ENCODE measurements around the gene NUP93. TPM values are rescaled to one million over a fixed set of nuclear protein-coding genes. Genes with fewer than 3 reads are reported as not detected.
"Not testable (repeated sequence)": the region's sequence is repeated elsewhere in the genome, so short reads cannot be mapped to it uniquely, and the experiment has no call there.

Gene NUP93
- total and polyA plus RNA-seq, 7 donors: 13.8 to 35.8 (median 21.4) TPM

DNA sequence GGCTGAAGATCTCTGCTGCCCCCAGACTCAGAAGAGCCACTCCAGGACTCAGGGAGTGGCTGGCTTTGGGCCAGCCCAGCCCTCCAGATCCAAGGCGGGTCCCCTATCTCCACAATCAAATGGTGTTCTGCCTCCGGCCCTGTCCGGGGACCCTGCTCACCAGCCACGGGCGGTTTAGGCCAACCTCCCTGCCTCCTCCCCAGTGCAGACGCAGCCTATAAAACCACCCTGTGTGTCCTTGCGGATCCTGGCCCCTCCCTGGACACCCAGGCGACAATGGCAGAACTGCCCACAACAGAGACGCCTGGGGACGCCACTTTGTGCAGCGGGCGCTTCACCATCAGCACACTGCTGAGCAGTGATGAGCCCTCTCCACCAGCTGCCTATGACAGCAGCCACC lies 135.0 kb downstream of the NUP93 start, which contains the start of gene SLC12A3:
Gene SLC12A3, plus strand, starts transcription at position 248 of the 400 bp plus-strand sequence. Its CDS starts 29 bp downstream, at position 277.
- no peak for DNase-seq
- intact Hi-C loops (cut with DNase I): no loop called here
- Histone ChIP-seq H3K36me3 (no peaks in the 10 kb centered on the region), H3K27me3 (no peaks in the 10 kb centered on the region), H3K27ac (no peak within 1 kb of the TSS), H3K4me1 (peaks cover 0 to 9% (median 4%) of the 10 kb centered on the region in 4 donors), H3K9me3 (no peaks in the 10 kb centered on the region), H3K4me3 (no peak within 1 kb of the TSS)
- no peak for TF ChIP-seq POLR2A (IDR thresholded peaks at IDR 0.05)
- no peak for TF ChIP-seq EP300 (IDR thresholded peaks at IDR 0.05)
- TF ChIP-seq, protein P1, sequence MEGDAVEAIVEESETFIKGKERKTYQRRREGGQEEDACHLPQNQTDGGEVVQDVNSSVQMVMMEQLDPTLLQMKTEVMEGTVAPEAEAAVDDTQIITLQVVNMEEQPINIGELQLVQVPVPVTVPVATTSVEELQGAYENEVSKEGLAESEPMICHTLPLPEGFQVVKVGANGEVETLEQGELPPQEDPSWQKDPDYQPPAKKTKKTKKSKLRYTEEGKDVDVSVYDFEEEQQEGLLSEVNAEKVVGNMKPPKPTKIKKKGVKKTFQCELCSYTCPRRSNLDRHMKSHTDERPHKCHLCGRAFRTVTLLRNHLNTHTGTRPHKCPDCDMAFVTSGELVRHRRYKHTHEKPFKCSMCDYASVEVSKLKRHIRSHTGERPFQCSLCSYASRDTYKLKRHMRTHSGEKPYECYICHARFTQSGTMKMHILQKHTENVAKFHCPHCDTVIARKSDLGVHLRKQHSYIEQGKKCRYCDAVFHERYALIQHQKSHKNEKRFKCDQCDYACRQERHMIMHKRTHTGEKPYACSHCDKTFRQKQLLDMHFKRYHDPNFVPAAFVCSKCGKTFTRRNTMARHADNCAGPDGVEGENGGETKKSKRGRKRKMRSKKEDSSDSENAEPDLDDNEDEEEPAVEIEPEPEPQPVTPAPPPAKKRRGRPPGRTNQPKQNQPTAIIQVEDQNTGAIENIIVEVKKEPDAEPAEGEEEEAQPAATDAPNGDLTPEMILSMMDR (IDR thresholded peaks at IDR 0.05): no peak
- no peak for TF ChIP-seq POLR2AphosphoS5 (IDR thresholded peaks at IDR 0.05)
- WGBS, 2 donors: 73 to 78% methylated on average over 12 of the region's 12 CpGs

- Histone ChIP-seq H3K9me3 (no peaks in the 10 kb centered on the region), H3K4me1 (peaks cover 0 to 9% (median 4%) of the 10 kb centered on the region in 4 donors), H3K27me3 (no peaks in the 10 kb centered on the region), H3K27ac (no peak overlapping the region), H3K36me3 (no peaks in the 10 kb centered on the region), H3K4me3 (no peak overlapping the region)
- 94 to 97% methylated on average over 13 of the region's 13 CpGs for WGBS, 2 donors
- no peak for DNase-seq
- intact Hi-C loops (cut with DNase I): no loop called here
- TF ChIP-seq, protein P1 (IDR thresholded peaks at IDR 0.05): no peak
Observed at GRCh38 chr16:56865394-56866062, 135.6 kb downstream of the NUP93 start.

DNA sequence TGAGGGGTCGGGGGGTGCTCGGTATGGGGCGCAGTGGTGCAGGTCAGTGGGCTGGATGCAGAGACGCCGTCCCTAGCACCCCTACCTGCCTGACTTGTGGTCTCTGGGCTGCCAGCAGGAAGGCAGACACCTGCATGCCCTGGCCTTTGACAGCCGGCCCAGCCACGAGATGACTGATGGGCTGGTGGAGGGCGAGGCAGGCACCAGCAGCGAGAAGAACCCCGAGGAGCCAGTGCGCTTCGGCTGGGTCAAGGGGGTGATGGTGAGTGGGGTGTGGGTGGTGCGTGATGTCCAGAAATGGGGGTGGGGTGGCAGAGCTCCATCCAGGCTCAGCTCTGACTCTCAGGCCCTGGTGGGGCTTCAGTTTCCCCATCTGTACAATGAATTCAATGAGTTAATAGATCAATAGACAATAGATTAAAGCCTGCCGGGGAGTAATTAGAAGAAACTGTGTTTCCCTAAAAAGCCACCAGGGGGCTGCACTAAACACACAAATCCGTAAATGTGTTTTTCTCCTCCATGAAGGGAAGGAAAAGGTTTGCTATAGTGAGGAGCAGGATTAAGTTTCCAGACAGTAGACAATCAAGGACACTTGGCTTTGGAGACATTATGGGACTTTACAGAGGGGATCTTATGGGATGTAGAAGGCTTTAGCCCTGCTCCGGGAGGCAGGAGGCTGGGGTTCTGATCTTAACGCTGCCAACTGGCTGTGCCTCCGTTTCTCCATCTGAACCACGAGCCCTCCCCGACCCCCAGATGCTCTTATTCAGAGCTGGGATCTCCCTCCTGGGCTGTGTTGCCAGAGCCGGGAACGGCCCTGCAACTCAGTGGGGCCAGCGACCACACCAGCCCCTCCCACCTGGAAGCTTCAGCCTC lies 137.3 kb downstream of the NUP93 start:
- TF ChIP-seq, protein P1 (IDR thresholded peaks at IDR 0.05): peak; percentile 42 to 74 (median 66)
- TF ChIP-seq EP300 (IDR thresholded peaks at IDR 0.05) (no peak), POLR2A (IDR thresholded peaks at IDR 0.05) (no peak)
- Histone ChIP-seq H3K27me3 (no peaks in the 10 kb centered on the region), H3K4me1 (peaks cover 0 to 9% (median 4%) of the 10 kb centered on the region in 4 donors), H3K9me3 (no peaks in the 10 kb centered on the region), H3K4me3 (no peak overlapping the region), H3K36me3 (no peaks in the 10 kb centered on the region), H3K27ac (no peak overlapping the region)
- no peak for DNase-seq
- intact Hi-C loops (cut with DNase I): loop anchor here (1.0 kb wide), 2 partner anchors 66 to 178 kb away; no protein-coding TSS in a partner anchor
- 51 to 62% methylated on average over 23 of the region's 23 CpGs for WGBS, 2 donors

DNA sequence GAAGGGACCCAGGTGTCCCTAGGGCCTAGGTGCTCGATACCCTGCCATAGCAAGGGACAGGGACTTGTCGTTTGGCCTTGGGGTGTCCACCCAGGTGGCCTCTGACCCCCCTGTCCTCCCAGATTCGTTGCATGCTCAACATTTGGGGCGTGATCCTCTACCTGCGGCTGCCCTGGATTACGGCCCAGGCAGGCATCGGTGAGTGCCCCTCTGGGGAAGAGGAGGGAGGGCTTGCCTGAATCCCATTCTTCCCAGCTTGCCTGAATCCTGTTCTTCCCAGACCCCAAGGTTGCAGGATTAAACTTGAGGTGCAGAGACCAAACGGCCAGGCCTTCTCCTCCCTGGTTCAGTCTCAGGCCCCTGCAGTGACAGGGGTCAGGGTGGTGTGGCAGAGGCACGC lies 138.2 kb downstream of the NUP93 start:
- WGBS, 2 donors: 88 to 94% methylated on average over 9 of the region's 9 CpGs
- no peak for DNase-seq
- Histone ChIP-seq H3K27ac (no peak overlapping the region), H3K27me3 (no peaks in the 10 kb centered on the region), H3K9me3 (no peaks in the 10 kb centered on the region), H3K36me3 (no peaks in the 10 kb centered on the region), H3K4me3 (no peak overlapping the region), H3K4me1 (peaks cover 0 to 9% (median 4%) of the 10 kb centered on the region in 4 donors)
- intact Hi-C loops (cut with DNase I): no loop called here
- TF ChIP-seq POLR2A (IDR thresholded peaks at IDR 0.05) (no peak), EP300 (IDR thresholded peaks at IDR 0.05) (no peak), POLR2AphosphoS5 (IDR thresholded peaks at IDR 0.05) (no peak)
- TF ChIP-seq, protein P1 (IDR thresholded peaks at IDR 0.05): no peak

- H3K27me3 ChIP-seq; H3K9me3 ChIP-seq; intact Hi-C loops (cut with DNase I); DNase-seq; H3K27ac ChIP-seq; H3K4me1 ChIP-seq; H3K36me3 ChIP-seq; H3K4me3 ChIP-seq: not testable (repeated sequence)
- 92 to 93% methylated on average over 5 of the region's 5 CpGs for WGBS, 2 donors
Observed at GRCh38 chr16:56868766-56869165, 138.8 kb downstream of the NUP93 start.
